HepG2 (cell line): Measurements from ENCODE around the gene RUNX2. TPM values are rescaled to one million over a fixed set of nuclear protein-coding genes. Genes with fewer than 3 reads are reported as not detected.

Source experiments
- ATAC-seq: fragments of 200-7000 bp; cut with Tn5 transposase; 3 replicates; pipeline ENCODE4 v1.9.1; 2020; ENCODE audit warnings: mild to moderate bottlenecking, moderate library complexity
- BruUV-seq: library from RNA; stranded (reverse); fragments of 400-500 nt; replicated peaks from 2 replicates; lab custom pipeline; 2021; lab: Mats Ljungman, UMichigan
- CTCF ChIA-PET: fragments of 300-600 bp; formaldehyde crosslinking; extraction: SDS; loops from one replicate; lab custom pipeline; 2021; ENCODE audit warnings: low total read pairs, inconsistent platforms, low intra/inter-chr PET ratio; lab: Yijun Ruan, JAX
- POLR2A ChIA-PET: fragments of 350-600 bp; sonication (Branson Sonifier 250); formaldehyde crosslinking; loops from one replicate; lab custom pipeline; 2020; ENCODE audit warnings: antibody characterized with exemption, inconsistent platforms; lab: Yijun Ruan, JAX
- DNase-seq: peaks from one replicate; pipeline ENCODE4 v3.0.0-alpha.2; 2015; ENCODE audit warnings: low spot score
- FAIRE-seq: peaks from 3 replicates; lab custom pipeline; 2011; peaks lifted over from hg19 to GRCh38; lab: Jason Lieb, UNC
- H2AFZ ChIP-seq: one replicate; pipeline ENCODE4 v1.6.1; 2011; ENCODE audit warnings: low read length, inconsistent platforms
- H3K27ac ChIP-seq: fragments of 300-600 bp; 3 replicates; pipeline ENCODE4 v1.8.0; 2011; ENCODE audit warnings: mixed run types, mild to moderate bottlenecking, mixed read lengths, low read length, inconsistent platforms; ENCODE audit not compliant: insufficient read depth; ENCODE audit errors: extremely low read length
- H3K27me3 ChIP-seq, 2 experiments: fragments of 200-600 bp in 1 of 2; 2 replicates in 1 of 2; 3 replicates in 1 of 2; pipeline versions ENCODE4 v1.6.0 to v1.8.0; 2011; ENCODE audit warnings: low read length in 2 of 2, mild to moderate bottlenecking in 2 of 2, moderate library complexity in 2 of 2, inconsistent platforms in 1 of 2; ENCODE audit not compliant: insufficient read depth in 2 of 2, control insufficient read depth in 1 of 2
- H3K36me3 ChIP-seq, 2 experiments: fragments of 200-600 bp in 1 of 2; replicated peaks in 1 of 2; 2 replicates in 1 of 2; 3 replicates in 1 of 2; pipeline versions ENCODE4 v1.5.1 to v1.8.0; 2011; ENCODE audit warnings: low read length in 2 of 2, inconsistent platforms in 1 of 2; ENCODE audit not compliant: insufficient read depth in 2 of 2, control insufficient read depth in 1 of 2
- H3K4me1 ChIP-seq: 2 replicates; pipeline ENCODE4 v1.5.1; 2012; ENCODE audit warnings: low read length, inconsistent platforms; ENCODE audit not compliant: insufficient read depth
- H3K4me2 ChIP-seq: 2 replicates; pipeline ENCODE4 v1.6.0; 2011; ENCODE audit warnings: low read depth, low read length, inconsistent platforms
- H3K4me3 ChIP-seq, 3 experiments: fragments of 200-600 bp in 1 of 3; sonication (generic), shearing (Covaris generic) in 1 of 3; replicated peaks in 1 of 3; 2 replicates each; pipeline ENCODE4 v1.5.1; 2011 to 2016; ENCODE audit warnings: low read length in 3 of 3, inconsistent platforms in 2 of 3, low read depth in 2 of 3, mild to moderate bottlenecking in 2 of 3, control low read depth in 1 of 3, mixed read lengths in 1 of 3; ENCODE audit not compliant: insufficient read depth in 1 of 3
- H3K79me2 ChIP-seq: one replicate; pipeline ENCODE4 v1.6.1; 2011; ENCODE audit warnings: low read length, inconsistent platforms; ENCODE audit not compliant: insufficient read depth
- H3K9ac ChIP-seq: 2 replicates; pipeline ENCODE4 v1.6.0; 2011; ENCODE audit warnings: mild to moderate bottlenecking, low read depth, low read length, inconsistent platforms; ENCODE audit not compliant: insufficient read depth
- H3K9me3 ChIP-seq: 2 replicates; pipeline ENCODE4 v1.5.1; 2012; ENCODE audit warnings: mild to moderate bottlenecking, low read length
- H4K20me1 ChIP-seq: 2 replicates; pipeline ENCODE4 v1.6.0; 2011; ENCODE audit warnings: inconsistent platforms, mild to moderate bottlenecking, low read length, moderate library complexity; ENCODE audit not compliant: insufficient read depth
- ATF7 ChIP-seq, 2 experiments: fragments of 450-650 bp in 1 of 2; sonication (generic) in 1 of 2; formaldehyde crosslinking in 1 of 2; IDR thresholded peaks; 2 replicates each; pipeline versions ENCODE4 v1.4.0 to v1.6.1; 2016 to 2020; ENCODE audit warnings: antibody characterized with exemption in 1 of 2, mild to moderate bottlenecking in 1 of 2, missing genetic modification reagents in 1 of 2
- GMEB2 ChIP-seq: IDR thresholded peaks from 2 replicates; pipeline ENCODE4 v1.6.1; 2016; ENCODE audit warnings: missing biosample characterization, missing genetic modification reagents, low read depth
- LCORL ChIP-seq, 2 experiments: fragments of 450-650 bp in 1 of 2; sonication (generic) in 1 of 2; formaldehyde crosslinking in 1 of 2; IDR thresholded peaks; 2 replicates each; pipeline versions ENCODE4 v1.5.0 to v1.6.1; 2017 to 2020; ENCODE audit warnings: antibody characterized with exemption in 1 of 2, missing genetic modification reagents in 1 of 2
- POLR2AphosphoS5 ChIP-seq: IDR thresholded peaks from 2 replicates; pipeline ENCODE4 v1.6.1; 2012; ENCODE audit warnings: low read depth, low read length
- TBX3 ChIP-seq: fragments of 450-650 bp; IDR thresholded peaks from 2 replicates; pipeline ENCODE4 v1.6.1; 2017; ENCODE audit warnings: antibody characterized with exemption, mild to moderate bottlenecking, inconsistent platforms, borderline replicate concordance
- TOE1 ChIP-seq: sonication (generic); formaldehyde crosslinking; IDR thresholded peaks from 2 replicates; pipeline ENCODE4 v1.4.0; 2020; ENCODE audit warnings: mild to moderate bottlenecking, missing genetic modification reagents
- ZFP37 ChIP-seq: sonication (generic); formaldehyde crosslinking; IDR thresholded peaks from 2 replicates; pipeline ENCODE4 v1.4.0; 2020; ENCODE audit warnings: missing genetic modification reagents, borderline replicate concordance
- ZKSCAN5 ChIP-seq: sonication (generic); formaldehyde crosslinking; IDR thresholded peaks from 2 replicates; pipeline ENCODE4 v1.5.1; 2020; ENCODE audit warnings: mild to moderate bottlenecking, missing genetic modification reagents
- ZNF207 ChIP-seq: fragments of 450-650 bp; IDR thresholded peaks from 2 replicates; pipeline ENCODE4 v1.6.1; 2016; ENCODE audit warnings: antibody characterized with exemption, borderline replicate concordance
- ZNF280D ChIP-seq: sonication (generic); formaldehyde crosslinking; IDR thresholded peaks from 2 replicates; pipeline ENCODE4 v1.5.1; 2020; ENCODE audit warnings: mild to moderate bottlenecking, missing genetic modification reagents
- ZNF672 ChIP-seq: sonication (generic); formaldehyde crosslinking; IDR thresholded peaks from 2 replicates; pipeline ENCODE4 v1.8.1; 2022; ENCODE audit warnings: missing genetic modification reagents
- WGBS: methylation state at CpG from one replicate; pipeline ENCODE4 v1.1.6; 2017; ENCODE audit warnings: low lambda C conversion rate; 5-methylcytosine and 5-hydroxymethylcytosine counted together
- in situ Hi-C: cut with HindIII; loops from 2 replicates; pipeline ENCODE4 v1.10.0; 2017; ENCODE audit warnings: low pct_unique_long_range_greater_than_20kb; ENCODE audit not compliant: extremely low pct_ligation_motif_present
- intact Hi-C: fragments of 100-400 bp; cut with micrococcal nuclease; formaldehyde crosslinking; loops from one replicate; pipeline ENCODE4 v1.10.0; 2022; ENCODE audit not compliant: unreplicated experiment
- polyA plus RNA-seq, 8 experiments: library from polyadenylated mRNA; depleted of rRNA in 3 of 8; stranded (reverse) in 7 of 8; unstranded in 1 of 8; fragments of >200 nt; fragmentation: Illumina TruSeq in 4 of 8; extraction: Trizol in 4 of 8; gene quantifications; 2 replicates each; pipeline versions ENCODE4 v1.2.1 to v1.2.3, GENCODE V29; 2011 to 2016; ENCODE audit warnings: low read depth in 4 of 8, missing spikeins in 1 of 8, mixed read lengths in 1 of 8; ENCODE audit not compliant: insufficient read depth in 1 of 8
- total RNA-seq, 5 experiments: library from RNA; depleted of rRNA; stranded (reverse); fragments of >200 nt; fragmentation: Illumina TruSeq; extraction: Trizol; gene quantifications; 2 replicates each; pipeline ENCODE4 v1.2.3, GENCODE V29; 2016; ENCODE audit warnings: low read depth in 1 of 5

RUNX2 gene
- total and polyA plus RNA-seq, 2 of the 13 experiments (the other 11 are each of a cell fraction or from before 2014, with no cell fraction given) = not detected

GRCh38 chr6:45415788-45416518 lies 87.8 kb downstream of the RUNX2 start:
- CTCF ChIA-PET = no interaction called here
- no peaks in the 10 kb centered on the region for H3K9me3 ChIP-seq
- peaks cover 6 to 33% of the 10 kb centered on the region in 2 experiments for H3K27me3 ChIP-seq
- POLR2A ChIA-PET = interaction anchor here (2.5 kb wide), 1 partner anchor 38 kb away, joined by 5 read pairs; the partner anchor contains the start of gene SUPT3H
- no peaks in the 10 kb centered on the region for H3K79me2 ChIP-seq
- H3K4me3 ChIP-seq = no peak overlapping the region
- in situ Hi-C loops (no loop called here), intact Hi-C loops (no loop called here)
- whole genome bisulfite sequencing = under 1% methylated on average over 3 of the region's 3 CpGs
- H3K4me1 ChIP-seq = 0 out of 2 replicates have a peak, but pooled peaks cover 9% of the 10 kb centered on the region
- H3K9ac ChIP-seq = no peak overlapping the region
- no peak for TF ChIP-seq ATF7 (IDR thresholded peaks at IDR 0.05)
- no peak for TF ChIP-seq ATF7 (CRISPR knock-in tag; IDR thresholded peaks at IDR 0.05)
- TF ChIP-seq ZNF672 = no peak
- no peak for TF ChIP-seq LCORL (IDR thresholded peaks at IDR 0.05)
- TF ChIP-seq LCORL (CRISPR knock-in tag; IDR thresholded peaks at IDR 0.05) = no peak
- H4K20me1 ChIP-seq = no peaks in the 10 kb centered on the region
- no peak overlapping the region for H3K4me2 ChIP-seq
- H2AFZ ChIP-seq = no peak overlapping the region
- no TSS peak for BruUV-seq
- FAIRE-seq = no peak
- DNase-seq = no peak
- no peak for ATAC-seq
- no peak overlapping the region for H3K27ac ChIP-seq
- no peaks in the 10 kb centered on the region for H3K36me3 ChIP-seq

- Histone ChIP-seq H3K4me2 (no peak overlapping the region), H2AFZ (no peak overlapping the region), H3K36me3 (no peaks in the 10 kb centered on the region), H3K27me3 (peaks cover 9 to 40% of the 10 kb centered on the region in 2 experiments), H4K20me1 (no peaks in the 10 kb centered on the region), H3K4me3 (no peak overlapping the region), H3K27ac (no peak overlapping the region), H3K9ac (no peak overlapping the region), H3K79me2 (no peaks in the 10 kb centered on the region), H3K4me1 (peaks cover 15% of the 10 kb centered on the region), H3K9me3 (no peaks in the 10 kb centered on the region)
- no peak for FAIRE-seq
- ChIA-PET CTCF (no interaction called here), POLR2A (interaction anchor here (2.5 kb wide), 1 partner anchor 39 kb away, joined by 5 read pairs; the partner anchor contains the start of gene SUPT3H)
- ATAC-seq = no peak
- intact Hi-C loops = no loop called here
- in situ Hi-C loops = no loop called here
- no TSS peak for BruUV-seq
- WGBS = 1% methylated on average over 2 of the region's 2 CpGs
- no peak for DNase-seq
- no peak for TF ChIP-seq ZNF207
- no peak for TF ChIP-seq POLR2AphosphoS5
- TF ChIP-seq ZKSCAN5 = no peak
- TF ChIP-seq ZNF280D (CRISPR knock-in tag) = no peak
- TF ChIP-seq GMEB2 (CRISPR knock-in tag) = no peak
- TF ChIP-seq ZFP37 (CRISPR knock-in tag) = no peak
- TF ChIP-seq TOE1 = no peak
- no peak for TF ChIP-seq TBX3
Measured at GRCh38 chr6:45416700-45417099, 88.6 kb downstream of the RUNX2 start.
